Neural progenitor cell (in vitro differentiated cells): Measurements from ENCODE around the gene PTGES3L. TPM values are rescaled to one million over a fixed set of nuclear protein-coding genes. Genes with fewer than 3 reads are reported as not detected.
"Not testable (repeated sequence)": the region's sequence is repeated elsewhere in the genome, so short reads cannot be mapped to it uniquely, and the experiment has no call there.

Source experiments
- DNase-seq: peaks from one replicate; pipeline ENCODE4 v3.0.0-alpha.2; 2016; ENCODE audit warnings: low spot score
- H2AFZ ChIP-seq: fragments of 200-600 bp; sonication (generic); replicated peaks from 2 replicates; pipeline ENCODE4 v1.6.1; 2016; ENCODE audit warnings: antibody characterized with exemption
- H3F3A ChIP-seq: fragments of 200-600 bp; sonication (generic); 2 replicates; pipeline ENCODE4 v1.6.1; 2016; ENCODE audit warnings: antibody characterized with exemption, low read depth
- H3K27ac ChIP-seq: fragments of 200-600 bp; sonication (generic); 2 replicates; pipeline ENCODE4 v1.5.1; 2016; ENCODE audit warnings: mild to moderate bottlenecking
- H3K27me3 ChIP-seq: fragments of 200-600 bp; sonication (generic); 2 replicates; pipeline ENCODE4 v1.6.1; 2016; ENCODE audit warnings: mild to moderate bottlenecking, moderate library complexity
- H3K36me3 ChIP-seq: fragments of 200-600 bp; sonication (generic); 2 replicates; pipeline ENCODE4 v1.5.1; 2016
- H3K4me1 ChIP-seq: fragments of 200-600 bp; sonication (generic); 2 replicates; pipeline ENCODE4 v1.6.1; 2016; ENCODE audit warnings: mixed run types
- H3K4me2 ChIP-seq: fragments of 200-600 bp; sonication (generic); 2 replicates; pipeline ENCODE4 v1.6.1; 2016
- H3K4me3 ChIP-seq: fragments of 200-600 bp; sonication (generic); 2 replicates; pipeline ENCODE4 v1.5.1; 2016
- H3K79me2 ChIP-seq: fragments of 200-600 bp; sonication (generic); 2 replicates; pipeline ENCODE4 v1.6.1; 2016; ENCODE audit warnings: low read depth
- H3K9ac ChIP-seq: fragments of 200-600 bp; sonication (generic); 2 replicates; pipeline ENCODE4 v1.6.1; 2016
- H3K9me3 ChIP-seq: fragments of 200-600 bp; sonication (generic); 2 replicates; pipeline ENCODE4 v1.5.1; 2016; ENCODE audit warnings: low read depth
- H4K20me1 ChIP-seq: fragments of 200-600 bp; sonication (generic); 2 replicates; pipeline ENCODE4 v1.6.1; 2016; ENCODE audit warnings: low read depth
- H3K27ac Mint-ChIP-seq: 3 replicates; pipeline ENCODE4 v1.8.0; 2021; ENCODE audit warnings: mixed read lengths
- H3K27me3 Mint-ChIP-seq: 2 replicates; pipeline ENCODE4 v1.8.0; 2022; ENCODE audit warnings: low read depth, mild to moderate bottlenecking, inconsistent platforms, moderate library complexity, mixed read lengths; ENCODE audit not compliant: insufficient read depth
- H3K36me3 Mint-ChIP-seq: 3 replicates; pipeline ENCODE4 v1.8.0; 2021; ENCODE audit warnings: mixed read lengths
- H3K4me1 Mint-ChIP-seq: 3 replicates; pipeline ENCODE4 v1.8.0; 2021; ENCODE audit warnings: mixed read lengths
- H3K4me3 Mint-ChIP-seq: 3 replicates; pipeline ENCODE4 v1.8.0; 2021; ENCODE audit warnings: mild to moderate bottlenecking, moderate library complexity, mixed read lengths
- H3K9me3 Mint-ChIP-seq: 3 replicates; pipeline ENCODE4 v1.8.0; 2020; ENCODE audit warnings: mixed read lengths
- EZH2 ChIP-seq: fragments of 200-600 bp; sonication (generic); IDR thresholded peaks from 2 replicates; pipeline ENCODE4 v1.6.1; 2017; ENCODE audit warnings: antibody characterized with exemption, mild to moderate bottlenecking, moderate library complexity
- EZH2phosphoT487 ChIP-seq: fragments of 200-600 bp; sonication (generic); IDR thresholded peaks from 2 replicates; pipeline ENCODE4 v1.6.1; 2017; ENCODE audit warnings: antibody characterized with exemption
- total RNA-seq: library from RNA; depleted of rRNA; stranded (reverse); fragments of >200 nt; gene quantifications from 2 replicates; pipeline ENCODE4 v1.2.3, GENCODE V29; 2015; ENCODE audit warnings: low replicate concordance
- TF ChIP-seq, protein P1 (sequence below): fragments of 200-600 bp; sonication (generic); IDR thresholded peaks from 2 replicates; pipeline ENCODE4 v1.5.1; 2017; ENCODE audit warnings: antibody characterized with exemption, mild to moderate bottlenecking

Gene PTGES3L
- total RNA-seq, 1 donor from 2014 or later = 7.7 TPM

DNA sequence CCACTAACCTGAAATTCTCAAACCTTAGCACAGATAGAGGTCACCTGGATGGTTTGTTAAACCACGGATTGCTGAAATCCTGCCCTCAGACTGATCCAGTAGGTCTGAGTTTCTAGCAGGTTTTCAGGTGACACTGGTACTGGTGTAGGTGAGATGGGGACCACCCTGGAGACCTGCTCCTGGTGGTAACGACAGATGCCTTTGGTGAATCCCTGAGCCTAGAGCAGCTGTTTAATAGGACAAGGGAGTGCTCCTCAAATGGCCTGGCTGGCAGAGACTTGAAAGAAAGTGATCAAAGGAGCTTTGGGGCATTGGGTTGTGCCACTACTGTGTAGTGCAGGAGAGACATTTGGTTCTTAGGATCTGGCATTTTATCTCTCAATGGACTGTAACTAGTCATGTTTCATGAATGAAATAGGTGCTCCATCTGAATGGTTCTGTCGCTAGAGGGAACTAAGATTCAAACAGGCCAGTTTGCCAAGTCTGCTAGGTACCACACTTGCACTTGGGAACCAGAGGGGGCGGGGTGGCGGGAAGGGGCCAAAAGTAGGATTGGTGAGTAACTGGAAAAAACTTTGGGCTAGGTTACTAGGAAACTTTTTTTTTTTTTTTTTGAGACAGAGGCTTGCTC, 23.8 kb upstream of the PTGES3L start:
- peaks cover 17% of the 10 kb centered on the region for H3K4me1 Mint-ChIP-seq
- no peak overlapping the region for H3K9ac ChIP-seq
- H3K36me3 ChIP-seq = peaks cover 6% of the 10 kb centered on the region
- H3K27me3 Mint-ChIP-seq = peaks cover 2% of the 10 kb centered on the region
- no peak overlapping the region for H3K27ac Mint-ChIP-seq
- peaks cover 72% of the 10 kb centered on the region for H3F3A ChIP-seq
- TF ChIP-seq, protein P1, sequence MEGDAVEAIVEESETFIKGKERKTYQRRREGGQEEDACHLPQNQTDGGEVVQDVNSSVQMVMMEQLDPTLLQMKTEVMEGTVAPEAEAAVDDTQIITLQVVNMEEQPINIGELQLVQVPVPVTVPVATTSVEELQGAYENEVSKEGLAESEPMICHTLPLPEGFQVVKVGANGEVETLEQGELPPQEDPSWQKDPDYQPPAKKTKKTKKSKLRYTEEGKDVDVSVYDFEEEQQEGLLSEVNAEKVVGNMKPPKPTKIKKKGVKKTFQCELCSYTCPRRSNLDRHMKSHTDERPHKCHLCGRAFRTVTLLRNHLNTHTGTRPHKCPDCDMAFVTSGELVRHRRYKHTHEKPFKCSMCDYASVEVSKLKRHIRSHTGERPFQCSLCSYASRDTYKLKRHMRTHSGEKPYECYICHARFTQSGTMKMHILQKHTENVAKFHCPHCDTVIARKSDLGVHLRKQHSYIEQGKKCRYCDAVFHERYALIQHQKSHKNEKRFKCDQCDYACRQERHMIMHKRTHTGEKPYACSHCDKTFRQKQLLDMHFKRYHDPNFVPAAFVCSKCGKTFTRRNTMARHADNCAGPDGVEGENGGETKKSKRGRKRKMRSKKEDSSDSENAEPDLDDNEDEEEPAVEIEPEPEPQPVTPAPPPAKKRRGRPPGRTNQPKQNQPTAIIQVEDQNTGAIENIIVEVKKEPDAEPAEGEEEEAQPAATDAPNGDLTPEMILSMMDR = no peak
- no peak overlapping the region for H2AFZ ChIP-seq
- H3K27me3 ChIP-seq = no peaks in the 10 kb centered on the region
- no peaks in the 10 kb centered on the region for H3K9me3 ChIP-seq
- no peaks in the 10 kb centered on the region for H3K9me3 Mint-ChIP-seq
- peak overlapping the region; percentile 41 for H3K4me3 Mint-ChIP-seq
- peaks cover 25% of the 10 kb centered on the region for H3K36me3 Mint-ChIP-seq
- no peak for DNase-seq
- H3K4me1 ChIP-seq = peaks cover 14% of the 10 kb centered on the region
- H3K4me3 ChIP-seq = no peak overlapping the region
- peaks cover 28% of the 10 kb centered on the region for H3K79me2 ChIP-seq
- H3K27ac ChIP-seq = no peak overlapping the region
- H4K20me1 ChIP-seq = peaks cover 25% of the 10 kb centered on the region
- H3K4me2 ChIP-seq = no peak overlapping the region

DNA sequence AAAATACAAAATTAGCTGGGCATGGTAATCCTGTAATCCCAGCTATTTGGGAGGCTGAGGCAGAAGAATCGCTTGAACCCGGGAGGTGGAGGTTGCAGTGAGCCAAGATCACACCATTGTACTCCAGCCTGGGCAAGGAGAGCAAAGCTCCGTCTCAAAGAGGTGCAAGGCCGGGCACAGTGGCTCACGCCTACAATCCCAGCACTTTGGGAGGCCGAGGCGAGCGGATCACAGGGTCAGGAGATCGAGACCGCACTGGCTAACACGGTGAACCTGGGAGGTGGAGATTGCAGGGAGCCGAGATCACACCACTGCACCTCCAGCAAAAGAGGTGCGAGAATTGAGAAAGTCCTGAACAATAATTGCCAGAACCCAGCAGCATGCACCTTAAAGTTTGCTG, 21.0 kb upstream of the PTGES3L start:
- not testable (repeated sequence) for H3K36me3 ChIP-seq, H3K27me3 ChIP-seq, H3K9ac ChIP-seq, H3K4me3 Mint-ChIP-seq, H3K9me3 Mint-ChIP-seq, H3K4me3 ChIP-seq, H2AFZ ChIP-seq, H3K9me3 ChIP-seq, H3K4me2 ChIP-seq, H3K27me3 Mint-ChIP-seq, H3K27ac Mint-ChIP-seq, H3K27ac ChIP-seq, DNase-seq
- Histone ChIP-seq H4K20me1 (peaks cover 27% of the 10 kb centered on the region), H3K4me1 (peaks cover 10% of the 10 kb centered on the region), H3K79me2 (peaks cover 32% of the 10 kb centered on the region), H3F3A (peaks cover 74% of the 10 kb centered on the region)
- H3K4me1 Mint-ChIP-seq = peaks cover 22% of the 10 kb centered on the region
- H3K36me3 Mint-ChIP-seq = peaks cover 28% of the 10 kb centered on the region

DNA sequence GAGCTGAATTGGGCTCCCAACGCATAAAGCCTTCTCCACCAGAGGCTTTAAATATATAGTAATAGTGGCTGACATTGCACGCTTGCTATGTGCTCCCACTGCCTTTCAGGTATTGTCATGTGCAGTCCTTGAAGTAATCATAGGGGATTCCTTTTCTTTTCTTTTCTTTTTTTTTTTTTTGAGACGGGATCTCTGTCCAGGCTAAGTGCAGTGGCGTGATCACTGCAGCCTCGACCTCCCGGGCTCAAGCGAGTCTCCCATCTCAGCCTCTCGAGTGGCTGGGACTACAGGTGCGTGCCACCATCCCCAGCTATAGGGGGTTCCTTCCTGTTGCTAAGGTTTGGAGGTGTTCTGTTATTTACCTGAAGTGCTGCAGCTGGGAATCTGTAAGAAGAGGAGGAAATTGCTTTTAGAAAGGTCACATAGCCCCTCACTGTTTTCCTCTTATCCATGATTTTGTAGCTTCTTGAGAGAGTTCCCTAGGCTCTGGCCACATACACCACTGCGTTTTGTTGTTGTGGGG, 19.2 kb upstream of the PTGES3L start:
- H3K36me3 ChIP-seq = peaks cover 6% of the 10 kb centered on the region
- H3K27me3 Mint-ChIP-seq = no peaks in the 10 kb centered on the region
- H3K4me3 ChIP-seq = peak overlapping the region; percentile 79
- peaks cover 32% of the 10 kb centered on the region for H3K79me2 ChIP-seq
- H3K4me1 Mint-ChIP-seq = peaks cover 24% of the 10 kb centered on the region
- peaks cover 27% of the 10 kb centered on the region for H4K20me1 ChIP-seq
- peaks cover 10% of the 10 kb centered on the region for H3K4me1 ChIP-seq
- no peaks in the 10 kb centered on the region for H3K27me3 ChIP-seq
- DNase-seq = no peak
- peak overlapping the region; percentile 98 for H3K27ac Mint-ChIP-seq
- no peaks in the 10 kb centered on the region for H3K9me3 ChIP-seq
- TF ChIP-seq EZH2phosphoT487 (no peak), EZH2 (no peak)
- TF ChIP-seq, protein P1 = no peak
- peak overlapping the region; percentile 97 for H3K27ac ChIP-seq
- peak overlapping the region; percentile 92 for H3K4me2 ChIP-seq
- H3K36me3 Mint-ChIP-seq = peaks cover 31% of the 10 kb centered on the region
- H3K4me3 Mint-ChIP-seq = peak overlapping the region; percentile 99
- H3F3A ChIP-seq = peaks cover 67% of the 10 kb centered on the region
- H3K9ac ChIP-seq = peak overlapping the region; percentile 99
- no peak overlapping the region for H2AFZ ChIP-seq
- H3K9me3 Mint-ChIP-seq = no peaks in the 10 kb centered on the region
